ENCODE data around the gene LIMCH1.

The LIMCH1 gene

GRCh38 chr4:41528512-41529205, 9.3 kb upstream of the LIMCH1 start:
- no peak for DNase-seq (ENCODE audit: low spot score)

GRCh38 chr4:41530741-41531140, 7.2 kb upstream of the LIMCH1 start:
- no peak for DNase-seq (ENCODE audit: low spot score)

- DNase-seq (ENCODE audit: low spot score): no peak
Observed at GRCh38 chr4:41532336-41532735, 5.6 kb upstream of the LIMCH1 start.

GRCh38 chr4:41532882-41533281, 5.1 kb upstream of the LIMCH1 start:
- DNase-seq (ENCODE audit: low spot score): no peak

DNA sequence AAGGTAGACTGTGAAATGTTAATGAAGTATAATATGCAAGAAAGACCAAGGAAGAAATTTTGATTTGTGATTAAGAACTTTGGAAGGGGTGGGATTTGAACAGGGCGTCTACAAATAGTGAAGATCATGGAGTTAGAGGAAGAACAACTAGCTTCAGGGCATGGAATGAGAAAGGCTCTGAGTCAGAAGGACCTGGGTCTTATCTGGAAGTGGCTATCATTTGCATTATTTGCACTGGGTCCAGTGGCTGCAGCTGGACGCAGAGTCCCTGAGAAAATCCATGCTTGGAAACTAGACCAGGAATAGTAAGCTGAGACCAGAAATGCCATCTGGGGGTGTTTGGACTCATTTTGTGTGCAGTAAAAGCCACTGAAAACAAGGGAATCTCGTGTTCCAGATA, 4.3 kb upstream of the LIMCH1 start:
- no peak for DNase-seq (ENCODE audit: low spot score)

- no peak for DNase-seq (ENCODE audit: low spot score)
Observed at GRCh38 chr4:41534404-41534803, 3.6 kb upstream of the LIMCH1 start.

DNA sequence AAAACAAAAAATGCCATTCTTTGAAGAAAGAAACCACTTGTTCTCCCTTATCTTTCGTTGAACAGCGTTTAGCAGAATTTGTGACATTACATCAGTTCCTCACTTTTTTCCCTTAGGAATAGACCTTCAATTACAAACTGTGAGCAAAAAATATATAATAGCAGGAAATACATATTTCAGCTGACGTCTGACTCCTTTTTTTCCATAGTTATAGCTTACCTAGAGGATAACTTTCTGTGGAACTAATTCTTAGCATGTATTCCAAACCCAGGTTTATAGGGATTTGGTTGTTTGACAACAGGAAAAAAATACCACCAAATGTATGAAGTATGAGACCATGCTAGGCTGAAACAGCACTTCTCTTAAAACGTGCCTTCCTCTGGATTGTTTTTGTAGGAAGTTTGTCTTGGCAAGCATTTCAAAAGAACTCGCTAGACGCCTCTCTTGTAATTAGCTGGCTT, 2.0 kb upstream of the LIMCH1 start:
- DNase-seq (ENCODE audit: low spot score): no peak

DNA sequence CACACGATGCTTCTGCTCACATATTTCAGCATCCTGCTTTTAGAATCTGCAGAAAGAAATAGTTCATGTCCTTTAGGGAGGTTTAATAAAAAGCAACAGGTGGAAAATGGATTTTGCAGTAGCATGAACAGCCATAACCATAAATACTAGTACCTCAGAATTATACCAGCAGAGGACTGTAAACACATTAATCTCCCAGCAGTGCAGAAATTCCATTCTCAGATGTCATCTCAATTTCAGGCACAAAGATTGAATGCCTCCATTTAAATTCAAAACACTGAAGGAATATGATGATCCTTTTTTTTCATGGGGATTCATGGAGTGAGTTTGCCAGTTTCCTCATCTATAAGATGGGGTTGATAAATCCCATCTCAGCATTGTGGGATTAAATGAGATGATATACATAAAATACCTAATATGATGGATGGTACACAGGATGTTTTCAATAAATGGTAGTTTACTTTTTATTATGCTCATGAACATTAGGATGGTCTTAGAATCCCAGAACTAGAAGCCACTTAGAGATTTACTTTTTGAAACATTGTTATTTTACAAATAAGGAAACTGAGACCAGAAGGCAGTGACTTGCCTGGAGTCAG, 566 bp upstream of the LIMCH1 start:
- DNase-seq (ENCODE audit: low spot score): no peak

DNA sequence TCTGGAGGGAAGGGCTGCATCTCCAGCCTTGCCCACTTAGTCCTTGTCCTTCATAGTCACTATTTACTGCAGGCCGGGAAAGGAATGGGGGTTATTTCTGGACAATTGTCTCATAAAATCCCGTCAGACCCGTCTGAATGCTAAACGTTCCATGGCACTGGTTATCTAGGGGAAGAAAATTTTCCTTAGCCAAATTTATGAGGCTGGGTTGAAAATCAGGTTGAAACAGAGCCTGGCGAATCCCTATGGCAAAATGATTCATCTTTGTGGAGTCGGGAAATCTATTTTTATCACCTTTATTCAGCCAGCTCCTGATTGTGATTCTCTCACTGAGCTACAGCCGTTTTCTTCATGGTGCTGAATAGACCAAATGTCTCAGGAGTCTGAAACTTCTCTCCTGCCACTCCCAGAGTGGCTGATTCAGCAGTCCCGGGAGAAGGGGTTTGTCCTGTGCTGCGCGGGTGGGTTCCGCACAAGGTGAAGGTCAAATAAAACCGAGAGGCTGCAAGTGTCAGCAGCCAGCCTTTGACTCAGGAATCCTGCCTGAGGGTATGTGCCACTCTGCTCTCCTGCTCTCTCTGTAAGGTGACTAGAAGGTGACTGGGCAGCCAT, 1.0 kb downstream of the LIMCH1 start:
- no peak for DNase-seq (ENCODE audit: low spot score)

- no peak for DNase-seq (ENCODE audit: low spot score)
Observed at GRCh38 chr4:41539711-41540110, 1.8 kb downstream of the LIMCH1 start.

GRCh38 chr4:41540687-41541086, 2.7 kb downstream of the LIMCH1 start:
- no peak for DNase-seq (ENCODE audit: low spot score)

DNA sequence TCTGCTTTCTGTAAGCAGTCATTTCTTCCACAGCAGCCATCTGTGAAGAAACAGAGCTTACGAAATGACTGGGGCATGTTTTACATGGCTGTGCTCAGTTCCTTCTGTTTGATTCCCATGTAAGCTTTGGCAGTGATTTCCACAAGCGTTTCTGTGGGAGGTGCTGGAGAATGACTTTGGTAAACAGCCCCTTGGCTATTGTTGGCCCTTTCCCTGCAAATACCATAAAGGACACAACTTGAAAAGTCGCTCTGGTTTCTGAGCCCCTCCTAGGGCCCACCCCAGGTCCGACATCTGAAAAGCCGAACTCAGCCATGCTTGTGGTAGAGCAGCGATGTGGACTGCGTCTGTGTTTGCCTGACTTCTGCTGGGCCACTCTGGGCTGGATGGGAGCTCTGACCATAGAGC, 3.7 kb downstream of the LIMCH1 start:
- DNase-seq (ENCODE audit: low spot score): no peak

GRCh38 chr4:41542526-41543275, 4.7 kb downstream of the LIMCH1 start:
- DNase-seq (ENCODE audit: low spot score): no peak

DNA sequence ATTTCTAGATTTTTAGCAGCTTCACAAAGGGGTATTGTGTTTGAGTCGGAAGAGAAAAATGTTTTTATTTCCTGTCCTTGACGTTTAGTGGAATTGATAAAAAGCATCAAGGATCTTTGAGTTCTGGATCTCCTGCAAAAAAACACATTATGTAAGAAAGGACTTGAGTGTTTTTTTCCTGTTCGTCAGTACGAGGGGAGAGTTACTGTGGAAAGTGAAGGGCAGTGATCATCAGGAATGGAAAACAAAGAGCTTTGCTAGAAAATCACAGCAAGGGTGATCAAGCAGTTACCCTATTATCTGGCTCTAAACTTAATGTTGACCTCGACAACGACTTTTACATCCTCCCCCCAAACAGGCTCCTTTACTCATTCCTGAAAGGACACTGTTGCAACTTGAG, 7.3 kb downstream of the LIMCH1 start:
- DNase-seq (ENCODE audit: low spot score): no peak

DNA sequence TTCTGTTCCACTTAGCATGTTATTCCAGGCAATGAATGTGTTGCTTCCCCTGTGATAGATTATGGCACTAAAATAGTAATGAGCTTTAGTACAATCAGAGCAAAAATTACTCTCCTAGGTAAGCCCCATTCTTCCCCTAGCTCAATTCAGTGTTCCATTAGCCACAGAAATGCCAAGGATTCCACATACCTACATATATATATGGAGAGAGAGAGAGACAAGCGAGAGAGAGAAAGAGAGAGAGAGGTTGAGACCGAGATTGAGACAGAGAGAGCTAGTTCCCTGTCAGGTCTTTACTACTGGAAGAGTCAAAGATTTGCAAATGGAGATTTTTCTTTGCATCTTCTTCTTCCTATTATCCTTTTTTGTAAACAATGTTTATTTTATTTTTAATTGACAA, 8.7 kb downstream of the LIMCH1 start:
- no peak for DNase-seq (ENCODE audit: low spot score)

DNA sequence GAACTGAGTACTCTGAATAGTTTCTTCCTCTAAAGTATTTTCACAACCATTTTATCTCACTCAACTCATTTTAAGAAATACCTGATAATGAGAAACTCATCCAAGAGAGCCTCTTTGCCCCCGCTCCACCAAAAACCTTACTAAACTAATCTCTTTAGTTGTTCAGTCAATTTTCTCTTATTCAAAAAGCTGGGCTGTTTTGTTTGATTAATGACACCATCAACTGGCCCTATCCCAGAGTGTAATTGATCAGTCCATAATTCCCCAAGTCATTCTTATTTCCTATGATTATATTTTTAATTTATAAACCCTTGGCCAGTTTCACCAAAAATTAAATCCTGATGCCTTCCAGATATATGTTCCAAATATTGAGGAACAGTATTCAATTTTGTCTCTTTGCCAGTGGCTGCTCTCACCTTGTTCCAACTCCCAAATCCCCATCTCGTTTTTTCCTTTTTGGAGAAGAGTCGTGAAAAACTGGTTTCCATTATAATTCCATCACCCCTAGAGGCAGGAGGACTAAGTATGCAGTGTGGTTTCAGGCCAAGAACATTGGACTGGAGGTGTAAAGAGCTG, 10.4 kb downstream of the LIMCH1 start:
- DNase-seq (ENCODE audit: low spot score): no peak

GRCh38 chr4:41549478-41549877, 11.5 kb downstream of the LIMCH1 start:
- DNase-seq (ENCODE audit: low spot score): no peak

DNA sequence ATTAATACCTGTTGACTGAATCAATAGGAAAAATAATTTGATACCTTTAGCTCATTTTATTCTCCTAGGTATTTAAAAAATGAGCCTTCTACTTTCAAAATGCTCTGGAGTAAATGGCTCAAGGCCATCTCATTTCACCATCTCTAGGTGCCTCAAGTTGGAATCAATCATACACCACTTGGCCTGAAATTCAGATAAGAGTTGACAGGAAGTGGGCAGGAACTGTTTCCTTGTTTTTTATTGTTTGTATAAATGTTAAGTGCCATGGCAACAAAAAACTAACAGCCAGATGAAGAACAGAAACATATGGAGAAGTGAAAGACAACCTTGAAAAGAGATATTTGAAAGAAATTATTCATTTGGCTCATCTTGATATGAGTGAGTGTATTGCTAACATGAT, 12.4 kb downstream of the LIMCH1 start:
- no peak for DNase-seq (ENCODE audit: low spot score)

- no peak for DNase-seq (ENCODE audit: low spot score)
Observed at GRCh38 chr4:41551536-41551935, 13.6 kb downstream of the LIMCH1 start.

- DNase-seq (ENCODE audit: low spot score): no peak
Observed at GRCh38 chr4:41554905-41555304, 16.9 kb downstream of the LIMCH1 start.

- no peak for DNase-seq (ENCODE audit: low spot score)
Observed at GRCh38 chr4:41556526-41556925, 18.6 kb downstream of the LIMCH1 start.

DNA sequence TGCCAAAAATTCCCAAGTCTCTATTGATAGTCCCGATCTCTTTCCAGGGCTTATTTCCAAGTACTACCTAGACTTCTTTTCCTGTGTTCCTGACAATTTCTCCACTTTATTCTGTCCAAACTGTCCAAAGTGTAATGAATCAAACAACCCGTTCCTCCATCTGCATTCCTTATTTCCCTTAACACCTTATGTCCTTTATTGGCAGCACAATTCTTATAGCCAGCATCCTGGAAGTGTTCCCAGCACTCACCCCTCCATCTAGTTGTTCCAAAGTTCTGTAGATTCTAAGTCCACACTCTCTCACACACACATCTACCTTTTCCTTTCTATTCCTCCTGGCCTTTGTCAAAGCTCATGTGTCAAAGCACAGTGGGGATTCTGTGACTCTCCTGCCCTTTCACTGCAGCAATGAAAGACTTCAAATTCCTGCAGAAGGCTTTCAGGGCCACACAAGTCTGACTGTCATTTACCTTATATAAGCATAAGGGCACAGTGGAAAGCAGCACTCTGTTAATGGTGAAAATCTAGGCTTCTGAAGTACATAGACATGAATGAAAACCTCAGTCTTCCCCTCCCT, 22.1 kb downstream of the LIMCH1 start:
- no peak for DNase-seq (ENCODE audit: low spot score)
